B cell (primary cell): ENCODE data around the gene TBXAS1. TPM values are rescaled to one million over a fixed set of nuclear protein-coding genes. Genes with fewer than 3 reads are reported as not detected.

Experiments
- ATAC-seq: fragments of 200-7000 bp; cut with Tn5 transposase; one replicate; pipeline ENCODE4 v1.10.0; 2021; ENCODE audit warnings: low read depth, mild to moderate bottlenecking, moderate number of reproducible peaks, moderate library complexity
- CTCF ChIA-PET: fragments of 350-600 bp; sonication (Branson Sonifier 250); formaldehyde crosslinking; loops from one replicate; lab custom pipeline; 2021; ENCODE audit warnings: antibody characterized with exemption, inconsistent platforms; lab: Charles Lee
- POLR2A ChIA-PET: fragments of 350-600 bp; sonication (Branson Sonifier 250); formaldehyde crosslinking; loops from one replicate; lab custom pipeline; 2021; ENCODE audit warnings: antibody characterized with exemption; lab: Charles Lee
- DNase-seq: peaks from one replicate; pipeline ENCODE4 v3.0.0; 2013
- H2AFZ ChIP-seq: 2 replicates; pipeline ENCODE4 v1.6.1; 2012; ENCODE audit warnings: mild to moderate bottlenecking, low read depth, low read length; ENCODE audit not compliant: insufficient read depth, poor library complexity, severe bottlenecking
- H3K27ac ChIP-seq, 2 donors: 1 replicate in 1 of 2; 2 replicates in 1 of 2; pipeline ENCODE4 v1.5.1; 2012 to 2013; ENCODE audit warnings: low read length in 2 of 2, mild to moderate bottlenecking in 2 of 2, moderate library complexity in 1 of 2
- H3K27me3 ChIP-seq, 4 experiments: fragments of 200-600 bp in 1 of 4; sonication (generic) in 1 of 4; replicated peaks in 1 of 4; 1 replicate in 2 of 4; 2 replicates in 2 of 4; pipeline versions ENCODE4 v1.6.1 to v1.7.0; 2013 to 2016; ENCODE audit warnings: low read length in 3 of 4, mild to moderate bottlenecking in 2 of 4, mixed read lengths in 1 of 4, moderate library complexity in 1 of 4; ENCODE audit not compliant: insufficient read depth in 4 of 4, control insufficient read depth in 3 of 4; ENCODE audit errors: control extremely low read depth in 1 of 4
- H3K36me3 ChIP-seq, 2 experiments: replicated peaks in 1 of 2; 1 replicate in 1 of 2; 2 replicates in 1 of 2; pipeline versions ENCODE4 v1.6.1 to v1.7.1; 2013; ENCODE audit warnings: low read length in 1 of 2; ENCODE audit not compliant: insufficient read depth in 2 of 2, control insufficient read depth in 1 of 2; ENCODE audit errors: control extremely low read depth in 1 of 2, extremely low read depth in 1 of 2
- H3K4me1 ChIP-seq, 2 donors: fragments of 200-600 bp in 1 of 2; sonication (generic) in 1 of 2; 1 replicate in 1 of 2; 2 replicates in 1 of 2; pipeline versions ENCODE4 v1.5.1 to v1.6.1; 2013 to 2017; ENCODE audit warnings: low read length in 2 of 2; ENCODE audit not compliant: control insufficient read depth in 2 of 2, insufficient read depth in 2 of 2
- H3K4me2 ChIP-seq: replicated peaks from 2 replicates; pipeline ENCODE3; 2012; ENCODE audit warnings: mild to moderate bottlenecking, low read depth, low read length; ENCODE audit not compliant: poor library complexity, severe bottlenecking
- H3K4me3 ChIP-seq, 5 experiments: fragments of 200-600 bp in 1 of 5; sonication (generic) in 1 of 5; 1 replicate in 3 of 5; 2 replicates in 2 of 5; pipeline versions ENCODE4 v1.5.1 to v1.7.0; 2011 to 2016; ENCODE audit warnings: low read length in 4 of 5, mild to moderate bottlenecking in 4 of 5, low read depth in 2 of 5, control low read depth in 1 of 5, moderate library complexity in 1 of 5; ENCODE audit not compliant: insufficient read depth in 1 of 5; ENCODE audit errors: control extremely low read depth in 1 of 5, extremely low read depth in 1 of 5
- H3K79me2 ChIP-seq: fragments of 200-600 bp; sonication (generic); one replicate; pipeline ENCODE4 v1.6.0; 2016; ENCODE audit warnings: low read length; ENCODE audit not compliant: control insufficient read depth, insufficient read depth
- H3K9ac ChIP-seq: fragments of 200-600 bp; sonication (generic); 2 replicates; pipeline ENCODE4 v1.6.1; 2017; ENCODE audit warnings: mild to moderate bottlenecking, low read length, moderate library complexity
- H3K9me3 ChIP-seq, 3 donors: one replicate each; pipeline versions ENCODE4 v1.6.1 to v1.7.1; 2013; ENCODE audit warnings: low read length in 2 of 3; ENCODE audit not compliant: control insufficient read depth in 2 of 3, insufficient read depth in 1 of 3; ENCODE audit errors: control extremely low read depth in 1 of 3
- H4K20me1 ChIP-seq: 2 replicates; pipeline ENCODE4 v1.6.0; 2012; ENCODE audit warnings: mild to moderate bottlenecking, low read length; ENCODE audit not compliant: insufficient read depth, control insufficient read depth, poor library complexity, severe bottlenecking
- H3K27ac Mint-ChIP-seq: one replicate; pipeline ENCODE4 v1.8.0; 2021; ENCODE audit warnings: mixed read lengths
- H3K27me3 Mint-ChIP-seq: one replicate; pipeline ENCODE4 v1.8.0; 2021; ENCODE audit warnings: mixed read lengths
- H3K4me1 Mint-ChIP-seq: one replicate; pipeline ENCODE4 v1.8.0; 2021; ENCODE audit warnings: mixed read lengths
- H3K4me3 Mint-ChIP-seq: one replicate; pipeline ENCODE4 v1.8.0; 2021; ENCODE audit warnings: mixed read lengths
- H3K9me3 Mint-ChIP-seq: one replicate; pipeline ENCODE4 v1.8.0; 2022; ENCODE audit warnings: mixed read lengths; ENCODE audit not compliant: insufficient read depth
- CTCF ChIP-seq: fragments of 200-600 bp; IDR thresholded peaks from one replicate; pipeline ENCODE4 v1.8.0; 2022; ENCODE audit warnings: antibody characterized with exemption, mild to moderate bottlenecking
- EZH2 ChIP-seq: IDR thresholded peaks from 2 replicates; pipeline ENCODE4 v1.6.1; 2012; ENCODE audit warnings: borderline replicate concordance, low read depth, mild to moderate bottlenecking, moderate library complexity, low read length; ENCODE audit not compliant: insufficient read depth, poor library complexity, severe bottlenecking
- WGBS: methylation state at CpG from one replicate; pipeline ENCODE4 v1.1.5; 2013; ENCODE audit warnings: missing lambda C conversion rate; ENCODE audit not compliant: insufficient coverage; 5-methylcytosine and 5-hydroxymethylcytosine counted together
- intact Hi-C: fragments of 100-400 bp; cut with micrococcal nuclease; formaldehyde crosslinking; loops from one replicate; pipeline ENCODE4 v1.10.0; 2022
- polyA plus RNA-seq: library from polyadenylated mRNA; depleted of rRNA; stranded (reverse); fragments of >200 nt; gene quantifications from 2 replicates; pipeline ENCODE4 v1.2.3, GENCODE V29; 2012
- total RNA-seq, 2 donors: library from RNA; stranded (reverse); fragments of 120-200 nt in 1 of 2; gene quantifications; 1 replicate in 1 of 2; 2 replicates in 1 of 2; pipeline versions ENCODE4 v1.2.3 to v1.2.4, GENCODE V29; 2013 to 2022

TBXAS1 gene
- total and polyA plus RNA-seq, 2 donors (not counting 1 experiment from before 2014, with no cell fraction given), result 8.1 to 21.0 TPM

GRCh38 chr7:139974179-139974811, 145.2 kb downstream of the TBXAS1 start:
- Histone ChIP-seq H3K4me3 (no peak overlapping the region), H3K4me2 (no peak overlapping the region), H3K9me3 (no peaks in the 10 kb centered on the region), H3K27ac (no peak overlapping the region), H3K9ac (no peak overlapping the region), H2AFZ (no peak overlapping the region), H3K36me3 (no peaks in the 10 kb centered on the region), H3K4me1 (no peaks in the 10 kb centered on the region), H3K27me3 (no peaks in the 10 kb centered on the region), H4K20me1 (no peaks in the 10 kb centered on the region), H3K79me2 (no peaks in the 10 kb centered on the region)
- ATAC-seq, result no peak
- TF ChIP-seq EZH2, result no peak
- TF ChIP-seq CTCF, result no peak
- Mint-ChIP-seq H3K27me3 (peaks cover 8% of the 10 kb centered on the region), H3K4me3 (no peak overlapping the region), H3K4me1 (no peaks in the 10 kb centered on the region), H3K9me3 (no peaks in the 10 kb centered on the region), H3K27ac (no peak overlapping the region)
- no peak for DNase-seq
- intact Hi-C loops, result no loop called here
- WGBS, result 98% methylated on average over 8 of the region's 13 CpGs
- POLR2A ChIA-PET, result no interaction called here
- CTCF ChIA-PET, result no interaction called here

- Histone ChIP-seq H3K79me2 (no peaks in the 10 kb centered on the region), H3K4me3 (no peak overlapping the region), H3K27me3 (no peaks in the 10 kb centered on the region), H3K9ac (no peak overlapping the region), H3K9me3 (no peaks in the 10 kb centered on the region), H4K20me1 (no peaks in the 10 kb centered on the region), H3K36me3 (no peaks in the 10 kb centered on the region), H2AFZ (no peak overlapping the region), H3K4me2 (no peak overlapping the region), H3K27ac (no peak overlapping the region), H3K4me1 (no peaks in the 10 kb centered on the region)
- DNase-seq (no peak), ATAC-seq (no peak)
- CTCF ChIA-PET, result no interaction called here
- no peaks in the 10 kb centered on the region for H3K4me1 Mint-ChIP-seq
- H3K9me3 Mint-ChIP-seq, result no peaks in the 10 kb centered on the region
- no peak overlapping the region for H3K27ac Mint-ChIP-seq
- intact Hi-C loops, result no loop called here
- H3K4me3 Mint-ChIP-seq, result no peak overlapping the region
- TF ChIP-seq EZH2, result no peak
- no peak for TF ChIP-seq CTCF
- peaks cover 8% of the 10 kb centered on the region for H3K27me3 Mint-ChIP-seq
- POLR2A ChIA-PET, result no interaction called here
- 98% methylated on average over 8 of the region's 11 CpGs for WGBS
Measured at GRCh38 chr7:139976055-139976837, 147.2 kb downstream of the TBXAS1 start.
